Stimulated activated naive CD4-positive, alpha-beta T cell (primary cell): ENCODE measurements around the gene NPY4R2.
"Not testable (repeated sequence)": the region's sequence is repeated elsewhere in the genome, so short reads cannot be mapped to it uniquely, and the experiment has no call there.

Experiments
- DNase-seq, 6 experiments: peaks; one replicate each; lab custom pipeline; 2025; lab: John Stamatoyannopoulos, UW

The NPY4R2 gene, protein sequence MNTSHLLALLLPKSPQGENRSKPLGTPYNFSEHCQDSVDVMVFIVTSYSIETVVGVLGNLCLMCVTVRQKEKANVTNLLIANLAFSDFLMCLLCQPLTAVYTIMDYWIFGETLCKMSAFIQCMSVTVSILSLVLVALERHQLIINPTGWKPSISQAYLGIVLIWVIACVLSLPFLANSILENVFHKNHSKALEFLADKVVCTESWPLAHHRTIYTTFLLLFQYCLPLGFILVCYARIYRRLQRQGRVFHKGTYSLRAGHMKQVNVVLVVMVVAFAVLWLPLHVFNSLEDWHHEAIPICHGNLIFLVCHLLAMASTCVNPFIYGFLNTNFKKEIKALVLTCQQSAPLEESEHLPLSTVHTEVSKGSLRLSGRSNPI

DNA sequence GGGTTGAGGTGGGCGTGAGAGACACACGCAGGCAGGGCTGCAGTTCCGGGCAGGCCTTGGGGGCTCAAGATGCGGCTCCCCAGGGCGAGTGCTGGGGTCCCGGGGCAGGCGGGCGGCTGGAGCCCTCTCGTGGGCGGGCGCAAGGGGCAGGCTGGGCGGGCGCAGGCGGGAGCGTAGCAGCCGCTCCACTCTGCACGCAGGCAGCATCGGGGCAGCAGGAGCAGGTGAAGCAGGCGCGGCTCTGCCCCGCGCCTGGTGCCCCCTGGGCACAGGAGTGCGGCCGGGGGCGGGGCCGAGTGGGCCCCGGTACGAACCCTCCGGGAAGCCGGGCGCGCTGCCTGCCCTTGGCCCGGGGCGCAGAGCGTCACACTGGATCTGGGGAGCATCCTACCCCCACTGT lies at the start of gene NPY4R2:
TSS of gene NPY4R2 (plus strand) at position 188 of the 400 bp plus-strand sequence. CDS start 3,326 bp downstream, outside the sequence.
- DNase-seq: not testable (repeated sequence)

DNA sequence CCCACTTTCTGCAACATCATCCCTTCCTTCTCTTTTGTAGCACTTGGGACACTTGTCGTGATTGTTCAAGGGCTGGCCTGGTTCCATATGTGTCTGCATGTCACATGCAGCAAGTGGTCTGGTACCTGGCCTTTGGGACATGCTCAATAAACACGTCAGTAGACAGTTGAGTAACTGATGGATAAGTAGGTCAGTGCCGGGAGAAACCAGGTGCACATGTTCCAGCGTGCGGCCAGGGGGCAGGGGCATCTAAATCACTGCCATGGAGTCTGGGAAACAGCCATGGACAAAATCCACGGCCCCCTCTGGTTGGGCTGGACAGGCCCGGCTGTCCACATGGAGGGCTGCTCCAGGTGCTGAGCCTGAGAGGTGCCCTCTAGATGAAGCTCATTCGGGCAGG lies 47.6 kb upstream of the NPY4R2 start:
- DNase-seq: not testable (repeated sequence)

DNA sequence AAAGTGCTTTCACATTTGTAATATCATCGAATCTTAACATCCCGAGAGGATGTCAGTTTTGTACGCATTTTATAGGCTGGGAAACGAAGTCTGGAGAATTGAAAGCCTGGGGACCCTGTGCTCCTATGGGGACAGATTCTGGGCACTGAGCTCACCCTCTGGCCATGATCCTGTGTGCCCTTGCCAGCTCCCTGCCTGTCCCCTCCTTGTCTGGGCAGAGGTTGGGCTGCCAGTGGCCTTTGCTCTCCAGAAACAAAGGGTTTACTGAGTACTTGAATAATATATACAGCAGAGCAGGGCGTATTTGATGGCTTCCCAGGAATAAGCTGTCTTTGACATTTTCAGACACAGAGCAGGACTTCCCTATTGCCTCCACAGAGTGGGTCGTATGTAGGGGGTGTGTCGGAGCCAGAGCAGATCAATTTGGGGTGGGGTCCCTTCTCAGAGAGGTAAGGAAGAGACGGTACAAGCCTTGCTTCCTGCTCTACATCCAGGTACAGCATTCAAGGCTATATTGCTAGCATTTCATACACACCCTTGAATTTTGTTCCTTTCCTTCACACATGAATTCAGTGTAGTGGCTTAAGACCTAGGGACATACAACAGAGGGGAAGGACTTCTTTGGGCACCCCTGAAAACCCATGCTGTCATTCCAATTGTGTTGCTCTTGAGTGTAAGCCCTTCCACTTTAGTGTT lies 46.8 kb upstream of the NPY4R2 start:
- DNase-seq: not testable (repeated sequence)

DNA sequence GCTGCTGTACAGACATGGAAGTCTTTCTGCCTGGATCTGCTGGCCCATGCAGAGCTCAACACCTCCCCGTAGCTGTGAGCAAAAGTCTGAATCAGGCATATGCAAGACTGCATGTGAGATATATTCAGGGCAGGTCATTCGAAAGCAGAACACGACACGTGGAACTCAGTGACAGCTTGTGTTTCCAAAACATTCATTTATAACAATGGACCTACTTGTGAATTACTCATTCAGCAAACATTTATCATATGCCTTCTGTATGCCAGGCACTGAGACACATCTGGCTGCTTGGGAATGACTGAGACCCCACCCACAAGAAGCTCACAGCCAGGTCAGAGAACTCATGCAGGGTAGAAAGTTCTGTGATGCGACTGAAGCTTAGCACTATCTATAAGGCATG lies 46.2 kb upstream of the NPY4R2 start:
- DNase-seq: not testable (repeated sequence)

DNA sequence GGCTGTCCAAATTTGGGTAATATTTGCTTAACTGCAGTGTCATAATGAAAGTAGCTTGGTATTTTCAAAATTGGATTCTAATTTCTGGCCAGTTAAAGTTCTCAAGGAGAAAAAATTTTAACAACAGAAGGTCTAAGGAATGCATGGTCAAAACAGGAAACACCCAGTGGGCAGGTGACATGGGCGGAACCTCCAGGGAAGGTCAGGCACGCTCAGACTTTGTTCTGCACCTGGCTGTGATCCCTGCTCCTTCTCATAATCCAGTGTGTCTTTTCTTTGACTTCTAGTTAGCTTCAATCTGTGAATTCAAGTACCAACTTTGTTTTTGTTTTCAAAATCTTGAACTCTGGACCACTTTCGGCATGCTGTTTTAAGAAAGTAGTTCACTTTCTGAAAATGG lies 34.2 kb upstream of the NPY4R2 start:
- DNase-seq: not testable (repeated sequence)

DNA sequence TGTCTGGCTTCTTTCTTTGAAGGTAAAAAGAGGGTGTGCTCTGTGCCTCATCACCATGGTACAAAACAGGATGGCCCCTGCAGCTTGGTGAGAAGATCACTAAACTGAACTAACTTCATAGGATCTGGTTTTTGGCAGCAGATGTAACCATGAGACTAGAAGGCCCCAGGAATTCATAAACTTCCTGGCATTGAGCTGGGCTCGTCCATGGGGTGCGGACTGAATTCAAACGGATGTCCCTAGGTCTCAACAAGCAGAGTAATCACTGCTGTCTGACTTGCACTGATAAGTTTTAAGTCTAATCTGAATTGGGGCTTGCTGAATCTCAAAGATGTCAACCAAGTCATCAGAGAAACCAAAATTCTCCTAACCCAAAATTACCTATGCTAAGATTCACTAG lies 33.5 kb upstream of the NPY4R2 start:
- not testable (repeated sequence) for DNase-seq

DNA sequence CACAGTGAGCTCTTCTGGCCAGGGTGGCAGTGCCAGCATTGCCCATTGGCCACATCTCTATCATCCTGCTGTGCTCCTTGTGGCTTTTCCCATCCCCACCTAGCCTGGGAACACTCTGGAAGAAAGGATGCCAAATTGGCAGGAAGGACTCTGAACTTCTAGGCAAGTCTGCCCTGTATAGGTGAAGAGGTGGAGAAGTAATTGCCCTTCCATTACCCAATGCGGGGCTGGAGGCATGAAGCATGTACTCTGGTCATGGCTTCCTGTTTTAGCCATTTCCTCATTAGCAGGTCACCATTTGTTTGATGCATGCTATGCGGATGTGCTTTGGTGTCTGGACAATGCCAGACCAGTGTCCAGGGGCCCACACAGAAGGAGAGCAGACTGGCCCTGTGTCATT lies 32.1 kb upstream of the NPY4R2 start:
- not testable (repeated sequence) for DNase-seq

DNA sequence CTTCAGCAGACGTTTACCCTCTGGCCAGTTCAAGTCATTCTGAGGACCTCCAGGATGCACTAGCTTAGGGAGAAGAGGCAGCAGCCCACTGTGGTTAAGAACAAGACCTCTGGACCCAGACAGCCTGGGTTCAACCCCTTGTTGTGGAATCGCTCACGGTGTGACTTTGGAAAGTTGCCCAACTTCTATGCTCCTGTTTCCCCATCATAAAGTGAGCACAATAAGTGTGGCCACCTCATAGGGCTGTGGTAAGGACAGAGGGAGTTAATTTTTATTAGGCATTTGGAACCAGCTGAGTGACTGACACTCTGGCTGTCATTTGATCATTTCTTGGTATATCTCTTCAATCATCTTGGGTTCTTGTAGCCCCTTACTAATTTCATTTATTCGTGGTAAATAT lies 31.6 kb upstream of the NPY4R2 start:
- not testable (repeated sequence) for DNase-seq

DNA sequence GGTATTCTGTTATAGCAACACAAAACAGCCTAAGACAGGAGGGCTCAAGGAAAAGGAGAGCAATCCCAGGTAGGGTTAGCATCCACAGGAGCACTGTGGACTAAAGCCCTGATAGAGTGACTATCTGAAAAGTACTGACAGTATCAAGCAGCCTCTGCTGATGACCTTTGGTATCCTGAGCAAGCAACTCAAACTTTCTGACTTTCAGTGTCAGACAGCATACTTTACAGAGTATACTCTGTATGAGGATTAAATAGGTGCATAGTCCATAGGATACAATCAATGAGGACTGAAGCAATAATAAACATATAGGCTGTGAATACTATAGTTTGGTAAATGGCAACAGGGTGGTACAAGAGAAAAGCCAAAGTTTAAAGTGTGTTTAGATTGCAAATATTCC lies 27.7 kb upstream of the NPY4R2 start:
- DNase-seq: not testable (repeated sequence)

DNA sequence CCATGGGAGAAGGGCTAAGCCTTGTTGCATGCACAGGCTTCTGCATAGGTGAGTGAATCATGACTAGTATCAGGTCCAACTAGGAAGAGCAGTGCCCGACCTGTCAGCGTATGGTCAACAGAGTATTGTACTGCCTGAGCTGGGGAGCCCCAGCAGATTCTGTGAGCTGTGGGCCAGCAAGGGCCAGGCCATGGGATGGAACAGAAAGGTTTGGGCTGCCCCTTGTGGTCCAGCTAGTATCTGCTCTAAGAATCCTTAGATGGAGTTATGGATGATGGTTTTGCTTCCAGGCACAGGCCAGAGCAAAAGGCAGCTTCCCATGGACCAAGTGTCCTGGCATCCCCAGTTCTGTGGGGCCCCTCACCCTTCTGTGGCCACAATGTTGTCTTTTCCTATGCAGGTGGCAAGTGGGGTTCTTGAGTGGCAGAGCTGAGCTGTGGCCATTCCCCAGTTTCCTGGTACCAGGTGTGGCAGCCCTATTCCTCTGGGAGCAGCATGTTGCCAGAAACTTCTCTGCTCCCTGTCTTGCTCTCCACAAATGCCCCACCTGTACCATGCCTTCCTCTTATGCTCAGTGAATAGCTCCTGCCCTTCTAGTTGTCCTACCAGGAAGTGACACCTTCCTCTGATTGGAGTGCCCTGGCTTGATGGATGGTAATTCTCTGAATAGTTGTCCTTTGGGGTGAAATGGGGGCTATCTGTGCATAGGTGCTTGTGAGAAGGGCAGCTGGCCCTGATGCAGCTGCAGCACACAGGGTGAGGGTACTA lies 25.8 kb upstream of the NPY4R2 start:
- not testable (repeated sequence) for DNase-seq

DNA sequence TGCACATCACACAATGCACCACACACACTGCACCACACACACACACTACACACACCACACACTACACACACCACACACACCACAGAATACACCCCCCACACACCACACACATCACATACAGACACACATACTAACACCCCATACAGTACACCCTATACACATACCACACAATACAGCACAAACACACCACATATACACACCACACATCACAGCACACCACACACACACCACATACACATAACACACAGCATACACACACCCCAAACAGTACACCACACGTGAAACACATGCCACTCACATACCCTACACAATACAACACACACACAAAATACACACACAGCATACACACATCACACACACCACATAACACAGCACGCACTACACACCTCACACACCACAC lies 23.9 kb upstream of the NPY4R2 start:
- not testable (repeated sequence) for DNase-seq

DNA sequence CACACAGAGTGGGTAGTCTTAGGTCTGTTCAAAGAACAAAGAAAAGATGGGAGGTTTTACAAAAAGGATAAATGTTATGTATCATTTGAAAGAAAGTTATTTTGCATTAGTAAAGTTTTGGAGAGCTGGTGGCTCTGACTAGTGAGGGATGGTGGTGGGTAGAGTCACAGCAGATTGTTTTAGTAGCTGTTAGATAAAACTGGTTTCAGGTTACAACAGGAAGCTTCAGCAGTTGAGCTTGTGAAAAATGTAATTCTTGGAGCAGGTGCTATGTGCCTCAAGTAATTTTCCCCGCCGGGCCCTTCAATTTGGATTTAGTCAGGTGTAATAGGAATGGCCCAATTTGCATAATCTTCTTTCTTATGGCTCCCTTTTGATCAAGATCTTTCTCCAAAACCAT lies 20.6 kb upstream of the NPY4R2 start:
- DNase-seq: not testable (repeated sequence)

DNA sequence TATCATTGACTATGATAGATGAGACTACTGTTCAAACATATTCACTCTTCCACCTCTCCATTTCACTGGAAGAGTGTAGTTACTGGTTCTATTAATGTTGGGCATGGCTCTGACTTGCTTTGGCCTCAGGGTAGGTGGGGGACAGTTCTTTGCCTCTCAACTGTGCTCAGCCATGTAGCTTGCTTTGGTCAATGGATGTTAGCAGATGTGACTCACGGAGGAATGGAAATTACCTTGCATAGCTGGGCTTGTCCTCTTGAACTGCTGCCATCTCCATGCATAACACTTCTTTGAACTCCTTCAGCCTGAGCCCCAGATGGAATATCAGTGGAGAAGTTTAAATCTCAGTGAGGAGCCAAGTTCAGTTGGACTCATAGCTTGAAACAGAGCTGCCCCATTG lies 9.1 kb upstream of the NPY4R2 start:
- DNase-seq: not testable (repeated sequence)

DNA sequence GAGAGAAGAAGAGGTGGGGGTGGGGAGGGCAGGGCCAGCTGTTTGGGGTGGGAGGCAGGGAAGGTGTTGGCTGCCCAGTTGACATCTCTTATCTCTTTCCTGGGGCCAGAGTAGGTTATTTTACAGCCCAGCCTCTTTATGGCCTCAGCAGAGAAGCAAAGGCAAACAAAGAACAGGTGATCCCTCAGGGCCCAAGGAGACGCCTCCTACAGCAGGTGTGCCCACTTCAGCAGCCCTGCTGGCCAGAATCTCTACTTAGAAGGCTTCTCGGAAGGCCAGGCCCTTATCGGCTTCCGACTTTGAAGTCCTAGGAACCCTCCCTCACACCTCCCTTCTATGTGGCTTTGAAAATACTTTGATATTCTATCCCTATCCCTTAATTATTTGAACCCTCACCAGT lies 8.0 kb upstream of the NPY4R2 start:
- not testable (repeated sequence) for DNase-seq

DNA sequence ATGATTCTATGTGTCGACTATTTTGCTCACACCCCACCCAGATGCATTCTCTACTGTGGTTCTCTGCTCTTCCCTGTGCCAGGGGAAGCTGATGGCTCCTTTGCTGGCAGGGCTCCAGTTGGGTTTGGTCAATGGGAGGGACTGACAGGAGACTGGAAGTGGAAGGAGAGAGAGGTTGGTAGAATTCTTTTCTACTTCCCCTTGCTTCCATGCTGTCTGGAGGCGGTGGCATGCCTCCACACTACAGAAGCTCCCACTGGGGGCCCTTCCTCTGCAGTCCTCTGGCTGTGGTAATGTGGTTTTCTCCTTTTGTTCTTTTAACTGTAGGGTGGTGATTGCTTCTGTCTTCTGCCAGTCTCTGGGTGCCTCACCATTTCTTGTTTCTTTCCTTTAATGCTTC lies 4.4 kb upstream of the NPY4R2 start:
- DNase-seq: not testable (repeated sequence)

DNA sequence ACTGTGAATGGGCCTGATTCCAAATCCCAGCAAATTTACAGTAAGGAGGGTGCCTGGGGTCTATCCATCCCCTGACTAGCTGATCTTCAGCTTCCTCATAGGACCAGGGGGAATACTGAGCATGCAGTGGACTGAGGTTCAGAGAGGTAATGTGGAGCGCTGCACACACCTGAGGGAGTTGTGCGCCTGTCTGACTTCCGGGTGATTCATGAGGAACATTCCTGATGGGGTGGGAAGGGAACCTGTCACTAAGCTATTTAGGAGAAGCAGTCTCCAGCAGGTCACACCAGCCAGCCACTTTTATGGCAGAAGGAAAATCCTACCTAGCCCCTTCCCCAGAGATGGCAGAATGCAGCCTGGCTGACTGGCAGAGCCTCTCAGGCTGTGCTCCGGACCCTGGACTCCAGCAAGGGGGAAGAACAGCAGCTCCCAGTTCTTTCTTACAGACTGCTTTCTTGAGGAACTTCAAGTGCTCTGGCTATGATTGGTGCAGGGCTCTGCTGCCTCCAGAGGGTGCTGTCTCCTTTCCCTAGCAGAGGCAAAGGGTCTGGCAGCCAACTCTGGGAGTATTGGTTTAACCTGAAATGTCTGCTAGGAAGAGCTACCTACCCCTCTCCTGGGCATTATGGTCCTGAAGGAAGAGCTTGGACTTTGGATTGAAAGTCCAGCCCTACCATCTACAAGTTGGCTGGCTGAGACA lies 2.5 kb upstream of the NPY4R2 start:
- not testable (repeated sequence) for DNase-seq

DNA sequence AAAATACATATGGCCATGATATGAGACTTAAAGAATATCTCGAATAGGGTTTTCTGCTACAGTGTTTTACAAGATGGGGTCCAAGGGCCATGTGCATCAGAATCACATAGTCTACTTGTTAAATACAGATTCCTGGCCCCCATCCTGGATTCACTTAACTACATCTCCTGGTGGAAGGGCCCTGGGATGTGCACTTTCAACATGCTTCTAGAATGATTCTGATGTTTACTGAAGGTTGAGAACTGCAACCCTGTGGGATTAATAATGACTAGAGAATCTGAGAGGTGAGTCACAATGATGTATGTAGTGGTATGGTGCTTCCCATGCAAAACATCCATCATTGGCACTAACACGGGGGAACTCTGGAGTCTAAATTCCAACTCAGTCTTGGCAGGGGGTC lies 2.1 kb downstream of the NPY4R2 start:
- DNase-seq: not testable (repeated sequence)

DNA sequence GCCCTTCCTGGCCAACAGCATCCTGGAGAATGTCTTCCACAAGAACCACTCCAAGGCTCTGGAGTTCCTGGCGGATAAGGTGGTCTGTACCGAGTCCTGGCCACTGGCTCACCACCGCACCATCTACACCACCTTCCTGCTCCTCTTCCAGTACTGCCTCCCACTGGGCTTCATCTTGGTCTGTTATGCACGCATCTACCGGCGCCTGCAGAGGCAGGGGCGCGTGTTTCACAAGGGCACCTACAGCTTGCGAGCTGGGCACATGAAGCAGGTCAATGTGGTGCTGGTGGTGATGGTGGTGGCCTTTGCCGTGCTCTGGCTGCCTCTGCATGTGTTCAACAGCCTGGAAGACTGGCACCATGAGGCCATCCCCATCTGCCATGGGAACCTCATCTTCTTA lies 4.0 kb downstream of the NPY4R2 start:
- not testable (repeated sequence) for DNase-seq

DNA sequence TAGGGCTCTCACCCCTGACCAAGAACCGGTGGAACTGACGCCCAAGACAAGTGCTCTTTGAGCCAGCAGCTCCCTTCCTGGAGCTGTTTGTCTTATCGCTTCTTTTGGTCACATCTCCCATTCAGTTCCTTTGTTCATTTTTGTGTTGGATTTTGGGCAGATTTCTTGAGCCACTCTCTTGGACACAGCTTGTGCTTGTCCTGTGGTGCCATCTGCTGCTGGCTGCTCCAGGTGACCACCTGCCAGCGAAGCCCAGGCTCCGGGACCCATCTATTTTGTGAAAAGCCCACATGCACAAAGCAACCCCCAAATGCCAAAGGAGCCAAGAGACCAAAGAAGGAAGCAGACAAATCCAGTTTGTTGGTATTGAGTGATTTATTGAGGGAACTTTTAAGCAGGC lies 6.2 kb downstream of the NPY4R2 start:
- DNase-seq: not testable (repeated sequence)

DNA sequence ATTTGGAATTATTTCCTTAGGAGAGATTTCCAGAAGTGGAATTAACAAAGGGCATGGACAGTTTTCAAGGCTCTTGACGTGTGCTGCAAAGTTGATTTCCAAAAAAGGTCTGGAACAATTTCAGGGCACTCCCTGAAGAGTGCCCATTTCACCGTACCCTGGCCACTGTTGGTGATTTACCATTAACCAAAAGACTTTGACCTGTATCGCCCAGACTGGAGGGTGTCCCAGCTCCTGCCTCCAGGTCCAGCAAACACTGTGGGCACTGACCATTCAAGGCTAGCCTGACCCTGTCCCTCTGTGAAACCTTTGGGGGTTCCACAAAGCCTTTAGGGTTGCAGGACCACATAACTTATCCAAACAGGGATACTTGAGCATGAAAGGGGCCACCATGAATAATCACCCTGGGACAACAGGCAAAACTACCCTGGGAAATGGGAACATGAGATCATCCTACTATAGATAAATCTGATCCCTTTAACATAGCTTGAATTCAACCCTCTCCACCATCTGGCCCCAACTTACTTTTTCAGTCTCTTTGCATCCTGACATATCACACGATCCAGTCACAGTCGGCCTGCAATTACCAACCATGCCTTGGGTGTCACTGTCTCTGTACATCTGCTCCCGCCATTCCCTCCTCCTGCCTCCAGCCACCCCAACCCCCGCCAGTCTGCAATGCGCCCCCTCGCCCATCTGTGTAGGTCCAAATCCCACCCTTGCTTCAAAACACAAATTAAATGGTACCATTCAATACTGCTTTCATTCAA lies 8.9 kb downstream of the NPY4R2 start:
- DNase-seq: not testable (repeated sequence)

DNA sequence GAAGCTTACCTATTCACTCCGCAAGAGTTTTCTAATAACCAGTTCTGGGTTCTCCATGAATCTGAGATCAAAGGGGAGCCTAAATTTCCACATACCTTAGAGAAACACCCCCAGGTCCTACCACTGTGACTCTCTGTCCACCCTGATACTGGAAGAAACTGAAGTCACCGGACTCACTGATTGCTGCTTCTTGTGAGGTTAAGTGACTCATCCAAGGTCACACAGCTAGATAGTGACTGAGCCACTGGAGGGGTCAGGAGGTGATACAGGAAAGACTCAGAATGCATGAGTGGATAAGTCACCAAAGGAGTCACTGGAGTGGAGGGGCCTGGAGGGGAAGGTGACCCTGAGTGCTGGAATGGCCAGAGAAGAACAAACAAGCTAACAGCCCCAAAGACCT lies 9.8 kb downstream of the NPY4R2 start:
- DNase-seq: not testable (repeated sequence)
